ENCODE measurements around the gene EBP. TPM values are rescaled to one million over a fixed set of nuclear protein-coding genes. Genes with fewer than 3 reads are reported as not detected.

Gene EBP
- total and polyA plus RNA-seq, 9 of the 15 experiments (the other 6 are each of a cell fraction or from before 2014, with no cell fraction given) = 228 to 987 (median 274) TPM

DNA sequence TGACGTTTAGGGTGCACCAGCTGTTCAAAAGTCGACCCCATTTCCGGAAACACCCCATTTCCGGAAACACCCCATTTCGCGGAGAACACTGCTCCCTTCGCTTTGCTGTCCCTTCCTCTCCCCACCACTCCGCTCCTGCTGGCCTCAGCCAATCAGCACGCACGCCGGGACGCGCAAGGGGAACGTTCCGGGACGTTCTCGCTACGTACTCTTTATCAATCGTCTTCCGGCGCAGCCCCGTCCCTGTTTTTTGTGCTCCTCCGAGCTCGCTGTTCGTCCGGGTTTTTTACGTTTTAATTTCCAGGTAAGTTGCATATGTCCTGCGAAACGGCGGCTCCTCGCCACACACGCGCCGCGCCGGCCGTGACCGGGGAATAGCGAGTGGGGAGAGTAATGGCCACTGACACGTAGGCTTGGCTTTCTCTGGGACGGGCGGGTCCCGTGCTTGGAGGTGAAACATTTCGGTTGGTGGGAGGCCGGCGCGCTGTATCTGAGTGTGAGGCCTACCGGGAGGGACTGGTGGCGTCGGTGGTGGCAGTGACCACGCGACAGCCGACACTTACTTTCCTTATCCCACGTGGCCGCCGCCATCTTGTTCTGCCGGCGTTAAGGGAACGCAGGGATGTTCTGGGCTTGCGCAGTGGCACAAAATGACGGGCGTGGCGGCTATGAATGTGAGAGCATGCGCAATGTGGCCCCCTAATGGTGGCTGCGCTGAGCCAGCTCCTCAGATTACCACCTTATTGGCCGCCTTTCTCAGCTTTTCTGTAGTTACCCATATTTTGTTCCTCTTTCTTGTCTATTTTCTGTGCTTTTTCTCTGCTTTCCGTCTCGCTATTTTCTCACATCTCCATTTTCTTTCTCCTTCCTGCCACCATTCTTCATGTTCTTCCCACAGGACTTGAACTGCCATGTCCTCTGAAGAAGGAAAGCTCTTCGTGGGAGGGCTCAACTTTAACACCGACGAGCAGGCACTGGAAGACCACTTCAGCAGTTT lies 53.0 kb downstream of the EBP start, which contains the start of gene RBM3 (continued):
- TF ChIP-seq, protein P1, sequence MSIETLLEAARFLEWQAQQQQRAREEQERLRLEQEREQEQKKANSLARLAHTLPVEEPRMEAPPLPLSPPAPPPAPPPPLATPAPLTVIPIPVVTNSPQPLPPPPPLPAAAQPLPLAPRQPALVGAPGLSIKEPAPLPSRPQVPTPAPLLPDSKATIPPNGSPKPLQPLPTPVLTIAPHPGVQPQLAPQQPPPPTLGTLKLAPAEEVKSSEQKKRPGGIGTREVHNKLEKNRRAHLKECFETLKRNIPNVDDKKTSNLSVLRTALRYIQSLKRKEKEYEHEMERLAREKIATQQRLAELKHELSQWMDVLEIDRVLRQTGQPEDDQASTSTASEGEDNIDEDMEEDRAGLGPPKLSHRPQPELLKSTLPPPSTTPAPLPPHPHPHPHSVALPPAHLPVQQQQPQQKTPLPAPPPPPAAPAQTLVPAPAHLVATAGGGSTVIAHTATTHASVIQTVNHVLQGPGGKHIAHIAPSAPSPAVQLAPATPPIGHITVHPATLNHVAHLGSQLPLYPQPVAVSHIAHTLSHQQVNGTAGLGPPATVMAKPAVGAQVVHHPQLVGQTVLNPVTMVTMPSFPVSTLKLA (conservative IDR thresholded peaks at IDR 0.05) = peak; percentile 96 to 97
- TF ChIP-seq SAFB (IDR thresholded peaks at IDR 0.05; ENCODE audit: borderline replicate concordance, low read depth, low read length) = no peak
- peak; percentile 83; the same call in 1 of the 2 replicates for TF ChIP-seq NR2C1 (IDR thresholded peaks at IDR 0.05)
- TF ChIP-seq NR2C1 (tag; IDR thresholded peaks at IDR 0.05) = no peak
- TF ChIP-seq, protein P2, sequence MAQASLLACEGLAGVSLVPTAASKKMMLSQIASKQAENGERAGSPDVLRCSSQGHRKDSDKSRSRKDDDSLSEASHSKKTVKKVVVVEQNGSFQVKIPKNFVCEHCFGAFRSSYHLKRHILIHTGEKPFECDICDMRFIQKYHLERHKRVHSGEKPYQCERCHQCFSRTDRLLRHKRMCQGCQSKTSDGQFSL (CRISPR knock-in tag; IDR thresholded peaks at IDR 0.05) = no peak
- TF ChIP-seq, protein P2 (tag; IDR thresholded peaks at IDR 0.05) = peak in 1 of 2 experiments; percentile 95; a peak in 2 of 4 replicates
- TF ChIP-seq XRCC3 (IDR thresholded peaks at IDR 0.05) = no peak
- no peak for TF ChIP-seq ZNF23 (CRISPR knock-in tag; IDR thresholded peaks at IDR 0.05)
- peak; percentile 49 for TF ChIP-seq SNRNP70 (optimal IDR thresholded peaks at IDR 0.05; ENCODE audit: low read depth, low read length)
- TF ChIP-seq ZNF561 (CRISPR knock-in tag; conservative IDR thresholded peaks at IDR 0.05) = no peak
- TF ChIP-seq CBX8 (IDR thresholded peaks at IDR 0.05; ENCODE audit: borderline replicate concordance, extremely low read depth, low read depth, low read length, poor library complexity, severe bottlenecking) = no peak
- TF ChIP-seq MEF2A (IDR thresholded peaks at IDR 0.05; ENCODE audit: control insufficient read depth, low read depth, low read length) = no peak
- TF ChIP-seq CSDE1 (IDR thresholded peaks at IDR 0.05) = peak in 1 of 2 experiments; percentile 57; a peak in 1 of 4 replicates
- no peak for TF ChIP-seq ZNF41 (CRISPR knock-in tag; conservative IDR thresholded peaks at IDR 0.05)
- TF ChIP-seq, protein P3, sequence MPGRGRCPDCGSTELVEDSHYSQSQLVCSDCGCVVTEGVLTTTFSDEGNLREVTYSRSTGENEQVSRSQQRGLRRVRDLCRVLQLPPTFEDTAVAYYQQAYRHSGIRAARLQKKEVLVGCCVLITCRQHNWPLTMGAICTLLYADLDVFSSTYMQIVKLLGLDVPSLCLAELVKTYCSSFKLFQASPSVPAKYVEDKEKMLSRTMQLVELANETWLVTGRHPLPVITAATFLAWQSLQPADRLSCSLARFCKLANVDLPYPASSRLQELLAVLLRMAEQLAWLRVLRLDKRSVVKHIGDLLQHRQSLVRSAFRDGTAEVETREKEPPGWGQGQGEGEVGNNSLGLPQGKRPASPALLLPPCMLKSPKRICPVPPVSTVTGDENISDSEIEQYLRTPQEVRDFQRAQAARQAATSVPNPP (IDR thresholded peaks at IDR 0.05; ENCODE audit: borderline replicate concordance, insufficient read depth, insufficient read length) = no peak
- TF ChIP-seq ZC3H8 (IDR thresholded peaks at IDR 0.05) = no peak
- no peak for TF ChIP-seq HDAC6 (IDR thresholded peaks at IDR 0.05; ENCODE audit: low read depth, low read length)
- TF ChIP-seq, protein P4, sequence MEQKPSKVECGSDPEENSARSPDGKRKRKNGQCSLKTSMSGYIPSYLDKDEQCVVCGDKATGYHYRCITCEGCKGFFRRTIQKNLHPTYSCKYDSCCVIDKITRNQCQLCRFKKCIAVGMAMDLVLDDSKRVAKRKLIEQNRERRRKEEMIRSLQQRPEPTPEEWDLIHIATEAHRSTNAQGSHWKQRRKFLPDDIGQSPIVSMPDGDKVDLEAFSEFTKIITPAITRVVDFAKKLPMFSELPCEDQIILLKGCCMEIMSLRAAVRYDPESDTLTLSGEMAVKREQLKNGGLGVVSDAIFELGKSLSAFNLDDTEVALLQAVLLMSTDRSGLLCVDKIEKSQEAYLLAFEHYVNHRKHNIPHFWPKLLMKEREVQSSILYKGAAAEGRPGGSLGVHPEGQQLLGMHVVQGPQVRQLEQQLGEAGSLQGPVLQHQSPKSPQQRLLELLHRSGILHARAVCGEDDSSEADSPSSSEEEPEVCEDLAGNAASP (IDR thresholded peaks at IDR 0.05) = no peak
- no peak for TF ChIP-seq SRSF1 (IDR thresholded peaks at IDR 0.05; ENCODE audit: low read depth, low read length)
- no peak for TF ChIP-seq ZNF140 (CRISPR knock-in tag; IDR thresholded peaks at IDR 0.05)
